ENCODE results near the gene VPS72.

VPS72 gene

GRCh38 chr1:151134991-151135390, 55.0 kb downstream of the VPS72 start:
- no peak for DNase-seq (ENCODE audit: low read depth in 1 of 2, low spot score in 1 of 2)
- in situ Hi-C loops (cut with HindIII; ENCODE audit: low pct_unique_long_range_greater_than_20kb, low sequenced_read_pairs): no loop called here
- TF ChIP-seq JUND (IDR thresholded peaks at IDR 0.05; ENCODE audit: low read depth): no peak

- in situ Hi-C loops (cut with HindIII; ENCODE audit: low pct_unique_long_range_greater_than_20kb, low sequenced_read_pairs): no loop called here
- no peak for DNase-seq (ENCODE audit: low read depth in 1 of 2, low spot score in 1 of 2)
- no peak for TF ChIP-seq JUND (IDR thresholded peaks at IDR 0.05; ENCODE audit: low read depth)
These were observed 55.6 kb downstream of the VPS72 start for GRCh38 chr1:151134396-151134795.

- in situ Hi-C loops (cut with HindIII; ENCODE audit: low pct_unique_long_range_greater_than_20kb, low sequenced_read_pairs): no loop called here
- TF ChIP-seq JUND (IDR thresholded peaks at IDR 0.05; ENCODE audit: low read depth): no peak
- no peak for DNase-seq (ENCODE audit: low read depth in 1 of 2, low spot score in 1 of 2)
These were observed 56.8 kb downstream of the VPS72 start for GRCh38 chr1:151133018-151133806.

- no peak for DNase-seq (ENCODE audit: low read depth in 1 of 2, low spot score in 1 of 2)
- in situ Hi-C loops (cut with HindIII; ENCODE audit: low pct_unique_long_range_greater_than_20kb, low sequenced_read_pairs): no loop called here
- no peak for TF ChIP-seq JUND (IDR thresholded peaks at IDR 0.05; ENCODE audit: low read depth)
These were observed 57.5 kb downstream of the VPS72 start for GRCh38 chr1:151132335-151133017.

GRCh38 chr1:151131701-151132334, 58.2 kb downstream of the VPS72 start:
- in situ Hi-C loops (cut with HindIII; ENCODE audit: low pct_unique_long_range_greater_than_20kb, low sequenced_read_pairs): no loop called here

GRCh38 chr1:151130987-151131586, 58.9 kb downstream of the VPS72 start:
- in situ Hi-C loops (cut with HindIII; ENCODE audit: low pct_unique_long_range_greater_than_20kb, low sequenced_read_pairs): no loop called here
- DNase-seq (ENCODE audit: low read depth in 1 of 2, low spot score in 1 of 2): no peak
- no peak for TF ChIP-seq JUND (IDR thresholded peaks at IDR 0.05; ENCODE audit: low read depth)

More at GRCh38 chr1:151131701-151132334, 58.2 kb downstream of the VPS72 start:
- TF ChIP-seq JUND (IDR thresholded peaks at IDR 0.05; ENCODE audit: low read depth): no peak
- DNase-seq (ENCODE audit: low read depth in 1 of 2, low spot score in 1 of 2): no peak

GRCh38 chr1:151128800-151129199, 61.2 kb downstream of the VPS72 start:
- in situ Hi-C loops (cut with HindIII; ENCODE audit: low pct_unique_long_range_greater_than_20kb, low sequenced_read_pairs): no loop called here
- TF ChIP-seq JUND (IDR thresholded peaks at IDR 0.05; ENCODE audit: low read depth): no peak
- DNase-seq (ENCODE audit: low read depth in 1 of 2, low spot score in 1 of 2): peak in 1 of 2 experiments; percentile 5

All from T47D (cell line).